SKM-1 (cell line): ENCODE results near the gene WBP2.
"Not testable (repeated sequence)": the region's sequence is repeated elsewhere in the genome, so short reads cannot be mapped to it uniquely, and the experiment has no call there.

Source experiments
- DNase-seq: peaks from one replicate; lab custom pipeline; 2025; ENCODE audit not compliant: unreplicated experiment; lab: John Stamatoyannopoulos, UW

WBP2 gene

GRCh38 chr17:75889454-75889853 lies 34.3 kb upstream of the WBP2 start:
- no peak for DNase-seq

GRCh38 chr17:75888484-75888883 lies 33.3 kb upstream of the WBP2 start:
- no peak for DNase-seq

- not testable (repeated sequence) for DNase-seq
Observed at GRCh38 chr17:75885860-75886259, 30.7 kb upstream of the WBP2 start.

GRCh38 chr17:75885431-75885830 lies 30.3 kb upstream of the WBP2 start:
- DNase-seq, result no peak

- no peak for DNase-seq
Observed at GRCh38 chr17:75881678-75882454, 26.7 kb upstream of the WBP2 start.

GRCh38 chr17:75880266-75880665 lies 25.1 kb upstream of the WBP2 start:
- DNase-seq, result no peak

GRCh38 chr17:75878174-75878998 lies 23.3 kb upstream of the WBP2 start, which contains the start of gene TRIM47:
TSS of gene TRIM47 (minus strand) at chr17:75878581. CDS start at chr17:75878548, 33 bp downstream.
- no peak for DNase-seq

- DNase-seq, result peak; percentile 46
Observed at GRCh38 chr17:75877752-75878173, 22.6 kb upstream of the WBP2 start.

GRCh38 chr17:75876938-75877751 lies 22.0 kb upstream of the WBP2 start:
- DNase-seq, result no peak

- no peak for DNase-seq
Observed at GRCh38 chr17:75876190-75876937, 21.2 kb upstream of the WBP2 start.

GRCh38 chr17:75875940-75876189 lies 20.7 kb upstream of the WBP2 start:
- DNase-seq, result no peak

- DNase-seq, result no peak
Observed at GRCh38 chr17:75875182-75875939, 20.2 kb upstream of the WBP2 start.

- DNase-seq, result no peak
Observed at GRCh38 chr17:75874323-75875181, 19.4 kb upstream of the WBP2 start.

- no peak for DNase-seq
Observed at GRCh38 chr17:75873587-75874322, 18.6 kb upstream of the WBP2 start.

- DNase-seq, result no peak
Observed at GRCh38 chr17:75872434-75873351, 17.6 kb upstream of the WBP2 start.

GRCh38 chr17:75870228-75870627 lies 15.1 kb upstream of the WBP2 start:
- not testable (repeated sequence) for DNase-seq
